A673 (cell line): ENCODE measurements around the gene SLC22A4. TPM values are rescaled to one million over a fixed set of nuclear protein-coding genes. Genes with fewer than 3 reads are reported as not detected.

ENCODE experiments used
- BruUV-seq: library from RNA; stranded (reverse); fragments of 400-500 nt; replicated peaks from 2 replicates; lab custom pipeline; 2021; lab: Mats Ljungman, UMichigan
- CTCF ChIA-PET: fragments of 300-600 bp; sonication (Branson Sonifier 250); formaldehyde crosslinking; loops from one replicate; lab custom pipeline; 2022; ENCODE audit warnings: antibody characterized with exemption; lab: Charles Lee
- POLR2A ChIA-PET: fragments of 300-600 bp; sonication (Branson Sonifier 250); formaldehyde crosslinking; loops from one replicate; lab custom pipeline; 2022; ENCODE audit warnings: antibody characterized with exemption; ENCODE audit not compliant: low non-redundant PET; lab: Charles Lee
- DNase-seq: peaks from one replicate; pipeline ENCODE4 v3.0.0-alpha.2; 2015; ENCODE audit warnings: low spot score
- H3K27ac ChIP-seq: fragments of 200-600 bp; sonication (generic); 2 replicates; pipeline ENCODE4 v1.5.1; 2016; ENCODE audit warnings: mixed run types, low read depth, mild to moderate bottlenecking, mixed read lengths, antibody characterized with exemption, low read length; ENCODE audit not compliant: poor library complexity, severe bottlenecking
- H3K27me3 ChIP-seq: fragments of 200-600 bp; sonication (generic); replicated peaks from 2 replicates; pipeline ENCODE4 v1.6.1; 2017; ENCODE audit warnings: mixed run types, low read depth, mild to moderate bottlenecking, mixed read lengths, antibody characterized with exemption, low read length; ENCODE audit not compliant: insufficient read depth, poor library complexity
- H3K36me3 ChIP-seq: fragments of 200-600 bp; sonication (generic); 2 replicates; pipeline ENCODE4 v1.6.1; 2016; ENCODE audit warnings: mixed run types, mild to moderate bottlenecking, mixed read lengths, antibody characterized with exemption, low read length; ENCODE audit not compliant: insufficient read depth, poor library complexity, severe bottlenecking
- H3K4me1 ChIP-seq: fragments of 200-600 bp; sonication (generic); 2 replicates; pipeline ENCODE4 v1.6.1; 2017; ENCODE audit warnings: mixed run types, mild to moderate bottlenecking, mixed read lengths, antibody characterized with exemption, low read length; ENCODE audit not compliant: insufficient read depth, poor library complexity, severe bottlenecking
- H3K4me3 ChIP-seq: fragments of 200-600 bp; sonication (generic); 2 replicates; pipeline ENCODE4 v1.5.1; 2016; ENCODE audit warnings: low read depth, mixed run types, mild to moderate bottlenecking, mixed read lengths, low read length; ENCODE audit not compliant: poor library complexity, severe bottlenecking
- H3K9me3 ChIP-seq: fragments of 200-600 bp; sonication (generic); 2 replicates; pipeline ENCODE4 v1.6.1; 2016; ENCODE audit warnings: mixed run types, low read depth, mild to moderate bottlenecking, mixed read lengths, antibody characterized with exemption, low read length; ENCODE audit not compliant: poor library complexity, severe bottlenecking
- CTCF ChIP-seq: fragments of 300-800, 200-600 bp; sonication (generic); conservative IDR thresholded peaks from 2 replicates; pipeline ENCODE4 v1.5.1; 2017; ENCODE audit warnings: low read depth, mild to moderate bottlenecking, antibody characterized with exemption, low read length, moderate library complexity, mixed read lengths
- EZH2 ChIP-seq: fragments of 200-600 bp; sonication (generic); IDR thresholded peaks from 2 replicates; pipeline ENCODE4 v1.6.1; 2017; ENCODE audit warnings: borderline replicate concordance, low read depth, mild to moderate bottlenecking, mixed read lengths, antibody characterized with exemption, low read length; ENCODE audit not compliant: poor library complexity, severe bottlenecking
- intact Hi-C: fragments of 100-400 bp; cut with micrococcal nuclease; formaldehyde crosslinking; loops from one replicate; pipeline ENCODE4 v1.10.0; 2022; ENCODE audit not compliant: unreplicated experiment
- total RNA-seq: library from RNA; stranded (reverse); gene quantifications from 2 replicates; pipeline ENCODE4 v1.2.3, GENCODE V29; 2021

SLC22A4 gene
- total RNA-seq, 1 experiment from 2014 or later: 0.99 TPM

DNA sequence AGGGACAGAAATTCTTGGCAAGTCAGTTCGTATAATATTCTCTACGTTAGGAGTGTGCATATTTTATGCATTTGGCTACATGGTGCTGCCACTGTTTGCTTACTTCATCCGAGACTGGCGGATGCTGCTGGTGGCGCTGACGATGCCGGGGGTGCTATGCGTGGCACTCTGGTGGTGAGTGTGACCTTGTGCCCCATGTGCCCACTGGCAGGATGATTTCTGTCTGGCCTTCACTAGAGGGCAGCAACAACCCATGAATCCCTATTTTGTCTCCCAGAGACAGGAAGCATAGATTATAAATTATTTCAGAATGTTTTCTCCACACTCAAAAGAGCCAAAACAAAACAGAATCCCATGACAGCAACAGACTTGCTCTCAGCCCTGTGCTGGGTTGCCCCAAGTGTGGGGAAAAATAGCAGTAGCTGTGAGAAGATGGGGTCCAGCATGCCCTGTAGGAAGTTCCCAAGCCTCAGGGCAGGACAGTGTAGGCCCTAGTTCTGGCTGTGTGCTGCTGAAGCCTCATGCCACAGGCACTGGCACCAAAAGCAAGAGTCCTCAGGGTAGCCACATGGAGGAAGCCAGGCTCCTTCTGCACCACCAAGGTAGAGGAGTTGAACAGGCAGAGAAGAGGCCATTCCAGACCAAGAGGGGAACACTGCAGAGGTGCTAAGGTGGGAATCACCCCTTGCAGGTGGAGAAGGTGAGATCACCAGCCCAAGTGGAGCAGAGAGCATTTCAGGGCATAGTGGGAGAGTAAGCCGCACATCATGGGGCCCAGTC is 91.3 kb downstream of the SLC22A4 start:
- ChIA-PET POLR2A (no interaction called here), CTCF (interaction anchor here (0.6 kb wide), 1 partner anchor 228 kb away, joined by 3 read pairs; no protein-coding TSS in a partner anchor)
- DNase-seq: peak; percentile 57
- Histone ChIP-seq H3K4me3 (no peak overlapping the region), H3K27me3 (no peaks in the 10 kb centered on the region), H3K36me3 (no peaks in the 10 kb centered on the region), H3K4me1 (no peaks in the 10 kb centered on the region), H3K27ac (no peak overlapping the region), H3K9me3 (no peaks in the 10 kb centered on the region)
- intact Hi-C loops: loop anchor here (1.0 to 5.0 kb wide), 3 partner anchors 116 to 497 kb away; no protein-coding TSS in a partner anchor
- BruUV-seq: no TSS peak
- TF ChIP-seq EZH2 (no peak), CTCF (peak; percentile 66)

DNA sequence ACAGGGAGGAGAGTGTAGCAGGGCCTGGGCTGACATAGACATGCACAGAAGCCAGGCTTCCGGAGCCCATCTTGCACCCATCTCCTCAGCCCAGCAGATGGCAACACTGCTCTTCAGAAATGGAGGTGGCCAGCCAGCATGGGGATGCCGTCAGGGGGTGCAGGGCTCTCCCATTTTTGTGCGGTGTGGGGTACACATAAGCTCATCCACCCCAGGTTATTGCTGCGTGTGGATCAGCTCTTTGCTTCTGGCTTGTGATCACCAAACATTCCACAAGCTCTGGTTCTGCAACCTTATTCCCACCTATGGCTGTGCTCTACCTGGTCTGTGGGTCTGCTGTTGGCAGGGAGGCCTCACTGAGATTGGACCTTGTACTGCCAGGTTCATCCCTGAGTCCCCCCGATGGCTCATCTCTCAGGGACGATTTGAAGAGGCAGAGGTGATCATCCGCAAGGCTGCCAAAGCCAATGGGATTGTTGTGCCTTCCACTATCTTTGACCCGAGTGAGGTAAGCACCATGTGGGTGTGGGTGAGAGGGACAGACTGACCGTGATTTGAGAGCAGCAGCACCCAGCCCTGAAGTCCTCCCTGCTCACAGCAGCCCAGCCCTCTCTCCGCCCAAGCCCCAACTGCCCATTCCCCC is 92.6 kb downstream of the SLC22A4 start:
- no TSS peak for BruUV-seq
- H3K4me1 ChIP-seq: no peaks in the 10 kb centered on the region
- DNase-seq: peak; percentile 72
- ChIA-PET POLR2A (no interaction called here), CTCF (interaction anchor here (0.6 to 1.7 kb wide), 4 partner anchors 104 to 479 kb away, joined by 3 to 9 read pairs (median 3); partner anchors contain the start of gene IRF1)
- H3K4me3 ChIP-seq: no peak overlapping the region
- H3K27me3 ChIP-seq: no peaks in the 10 kb centered on the region
- TF ChIP-seq EZH2 (no peak), CTCF (peak; percentile 83)
- H3K36me3 ChIP-seq: no peaks in the 10 kb centered on the region
- no peaks in the 10 kb centered on the region for H3K9me3 ChIP-seq
- intact Hi-C loops: loop anchor here (1.0 to 5.0 kb wide), 3 partner anchors 115 to 496 kb away; no protein-coding TSS in a partner anchor
- H3K27ac ChIP-seq: no peak overlapping the region

DNA sequence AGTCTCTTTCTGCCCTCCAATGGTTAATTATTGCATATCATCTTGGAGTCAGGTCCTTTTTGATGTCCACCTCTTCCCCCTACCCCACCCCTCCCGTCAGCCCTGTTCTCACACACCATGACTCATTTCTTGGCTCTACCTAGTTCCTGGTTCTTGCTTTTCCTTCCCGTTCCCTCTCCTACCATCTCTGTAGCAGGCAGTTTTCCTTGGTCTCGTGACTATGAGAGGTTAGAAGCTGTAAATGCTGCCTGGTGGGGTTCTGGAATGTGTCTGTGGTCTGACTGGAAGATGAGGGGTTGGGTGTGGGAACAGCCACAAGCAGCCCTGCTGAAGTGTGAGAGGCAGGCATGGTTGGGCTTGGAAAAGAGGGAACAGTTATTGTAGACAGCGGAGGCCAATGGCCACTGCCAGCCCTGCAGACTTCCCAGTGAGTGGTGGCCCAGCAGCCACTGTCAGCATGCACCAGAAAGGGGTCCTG is 93.5 kb downstream of the SLC22A4 start:
- POLR2A ChIA-PET: no interaction called here
- H3K27ac ChIP-seq: no peak overlapping the region

More for the DNA sequence above, 93.5 kb downstream of the SLC22A4 start:
- Histone ChIP-seq H3K27me3 (no peaks in the 10 kb centered on the region), H3K4me1 (no peaks in the 10 kb centered on the region), H3K4me3 (no peak overlapping the region), H3K36me3 (no peaks in the 10 kb centered on the region), H3K9me3 (no peaks in the 10 kb centered on the region)
- intact Hi-C loops: loop anchor here (5.0 kb wide), 1 partner anchor 495 kb away; no protein-coding TSS in a partner anchor
- DNase-seq: no peak
- BruUV-seq: no TSS peak
- no peak for TF ChIP-seq CTCF
- TF ChIP-seq EZH2: no peak
- CTCF ChIA-PET: interaction anchor here (1.0 to 1.7 kb wide), 2 partner anchors 113 to 118 kb away, joined by 3 to 9 read pairs; no protein-coding TSS in a partner anchor
